ENCODE results near the gene KIN.

KIN gene

DNA sequence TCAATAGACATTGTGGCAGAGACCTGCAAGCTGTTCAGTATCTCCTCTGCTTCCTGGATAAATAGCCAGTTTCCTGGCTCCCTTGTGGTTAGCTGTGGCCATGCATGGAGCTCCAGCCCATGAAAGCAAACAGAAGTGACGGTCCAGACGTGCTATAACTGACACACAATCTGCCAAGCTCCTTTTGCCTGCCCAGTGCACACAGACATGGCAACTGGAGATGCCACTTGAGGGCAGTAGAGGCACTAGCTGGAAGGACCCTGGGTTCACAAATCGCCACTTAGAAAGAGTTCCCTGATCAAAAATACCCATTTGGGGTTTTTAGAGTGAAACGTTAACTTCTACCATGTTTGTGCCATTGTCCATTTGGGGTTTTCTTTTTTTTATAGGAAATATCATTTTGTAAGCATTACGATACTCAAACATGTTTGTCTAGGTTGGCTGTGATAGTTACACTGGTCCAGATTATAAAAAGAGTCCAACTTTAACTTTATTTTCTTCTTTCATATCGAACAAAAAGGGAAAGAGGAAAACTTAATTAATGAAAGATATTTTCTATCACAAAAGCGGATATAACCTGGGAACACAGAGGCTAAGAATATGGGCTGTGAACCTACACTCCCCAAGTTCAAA is 31.3 kb downstream of the KIN start:
- no peak overlapping the region for H3K4me3 ChIP-seq (ENCODE audit: low read depth in 1 of 2, low read length in 2 of 2)
- no peaks in the 10 kb centered on the region for H3K9me3 ChIP-seq (ENCODE audit: insufficient read depth, low read length, severe bottlenecking)
- no peaks in the 10 kb centered on the region for H3K27me3 ChIP-seq (ENCODE audit: insufficient read depth, low read length, poor library complexity)
- H3K4me1 ChIP-seq (ENCODE audit: insufficient read depth, low read length): no peaks in the 10 kb centered on the region
- no peak overlapping the region for H3K27ac ChIP-seq (ENCODE audit: low read length)
- H3K9ac ChIP-seq (ENCODE audit: low read depth, low read length): no peak overlapping the region
- no peaks in the 10 kb centered on the region for H3K79me2 ChIP-seq (ENCODE audit: insufficient read depth, low read length)
- H3K36me3 ChIP-seq (ENCODE audit: insufficient read depth, low read length): peaks cover 73% of the 10 kb centered on the region
- ATAC-seq (ENCODE audit: insufficient read depth, low read depth) (peak; percentile 74), DNase-seq (peak; percentile 28)
- no peak overlapping the region for H2AFZ ChIP-seq (ENCODE audit: low read depth, low read length)
- H3K4me2 ChIP-seq (ENCODE audit: insufficient read depth, low read length): no peak overlapping the region
- H4K20me1 ChIP-seq (ENCODE audit: insufficient read depth, low read length): no peaks in the 10 kb centered on the region
- TF ChIP-seq EZH2 (IDR thresholded peaks at IDR 0.05; ENCODE audit: borderline replicate concordance, low read depth, low read length, severe bottlenecking): no peak
- TF ChIP-seq, protein P1, sequence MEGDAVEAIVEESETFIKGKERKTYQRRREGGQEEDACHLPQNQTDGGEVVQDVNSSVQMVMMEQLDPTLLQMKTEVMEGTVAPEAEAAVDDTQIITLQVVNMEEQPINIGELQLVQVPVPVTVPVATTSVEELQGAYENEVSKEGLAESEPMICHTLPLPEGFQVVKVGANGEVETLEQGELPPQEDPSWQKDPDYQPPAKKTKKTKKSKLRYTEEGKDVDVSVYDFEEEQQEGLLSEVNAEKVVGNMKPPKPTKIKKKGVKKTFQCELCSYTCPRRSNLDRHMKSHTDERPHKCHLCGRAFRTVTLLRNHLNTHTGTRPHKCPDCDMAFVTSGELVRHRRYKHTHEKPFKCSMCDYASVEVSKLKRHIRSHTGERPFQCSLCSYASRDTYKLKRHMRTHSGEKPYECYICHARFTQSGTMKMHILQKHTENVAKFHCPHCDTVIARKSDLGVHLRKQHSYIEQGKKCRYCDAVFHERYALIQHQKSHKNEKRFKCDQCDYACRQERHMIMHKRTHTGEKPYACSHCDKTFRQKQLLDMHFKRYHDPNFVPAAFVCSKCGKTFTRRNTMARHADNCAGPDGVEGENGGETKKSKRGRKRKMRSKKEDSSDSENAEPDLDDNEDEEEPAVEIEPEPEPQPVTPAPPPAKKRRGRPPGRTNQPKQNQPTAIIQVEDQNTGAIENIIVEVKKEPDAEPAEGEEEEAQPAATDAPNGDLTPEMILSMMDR (IDR thresholded peaks at IDR 0.05; ENCODE audit: borderline replicate concordance, extremely low read depth, low read length, poor library complexity, severe bottlenecking): peak; percentile 69

GRCh38 chr10:7755103-7755502 is 32.7 kb downstream of the KIN start:
- DNase-seq (no peak), ATAC-seq (ENCODE audit: insufficient read depth, low read depth) (no peak)
- H3K36me3 ChIP-seq (ENCODE audit: insufficient read depth, low read length): peaks cover 65% of the 10 kb centered on the region

DNA sequence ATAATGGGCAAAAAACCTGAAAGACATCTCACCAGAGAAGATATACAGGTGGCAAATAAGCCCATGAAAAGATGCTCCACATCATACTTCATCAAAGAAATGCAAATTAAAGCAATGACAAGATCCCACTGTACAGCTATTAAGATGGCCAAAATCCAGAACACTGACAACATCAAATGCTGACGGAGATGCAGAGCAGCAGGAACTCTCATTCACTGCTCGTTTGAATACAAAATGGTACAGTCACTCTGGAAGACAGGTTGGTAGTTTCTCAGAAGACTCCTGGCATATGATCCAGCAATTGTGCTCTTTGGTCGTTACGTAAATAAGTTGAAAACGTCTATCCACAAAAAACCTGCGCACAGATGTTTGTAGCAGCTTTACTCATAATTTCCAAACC is 35.5 kb downstream of the KIN start:
- no peak overlapping the region for H3K4me2 ChIP-seq (ENCODE audit: insufficient read depth, low read length)
- H3K4me1 ChIP-seq (ENCODE audit: insufficient read depth, low read length): no peaks in the 10 kb centered on the region
- H3K27me3 ChIP-seq (ENCODE audit: insufficient read depth, low read length, poor library complexity): no peaks in the 10 kb centered on the region
- H3K36me3 ChIP-seq (ENCODE audit: insufficient read depth, low read length): peaks cover 45% of the 10 kb centered on the region
- H4K20me1 ChIP-seq (ENCODE audit: insufficient read depth, low read length): no peaks in the 10 kb centered on the region
- H3K27ac ChIP-seq (ENCODE audit: low read length): no peak overlapping the region
- no peak overlapping the region for H3K4me3 ChIP-seq (ENCODE audit: low read depth in 1 of 2, low read length in 2 of 2)
- ATAC-seq (ENCODE audit: insufficient read depth, low read depth): no peak
- TF ChIP-seq EZH2 (IDR thresholded peaks at IDR 0.05; ENCODE audit: borderline replicate concordance, low read depth, low read length, severe bottlenecking): no peak
- TF ChIP-seq, protein P1 (IDR thresholded peaks at IDR 0.05; ENCODE audit: borderline replicate concordance, extremely low read depth, low read length, poor library complexity, severe bottlenecking): no peak
- no peak for DNase-seq
- no peak overlapping the region for H3K9ac ChIP-seq (ENCODE audit: low read depth, low read length)
- no peaks in the 10 kb centered on the region for H3K79me2 ChIP-seq (ENCODE audit: insufficient read depth, low read length)
- no peaks in the 10 kb centered on the region for H3K9me3 ChIP-seq (ENCODE audit: insufficient read depth, low read length, severe bottlenecking)
- no peak overlapping the region for H2AFZ ChIP-seq (ENCODE audit: low read depth, low read length)

More at GRCh38 chr10:7755103-7755502, 32.7 kb downstream of the KIN start:
- Histone ChIP-seq H3K9ac (ENCODE audit: low read depth, low read length) (no peak overlapping the region), H3K4me1 (ENCODE audit: insufficient read depth, low read length) (no peaks in the 10 kb centered on the region), H3K79me2 (ENCODE audit: insufficient read depth, low read length) (no peaks in the 10 kb centered on the region), H2AFZ (ENCODE audit: low read depth, low read length) (no peak overlapping the region), H3K27ac (ENCODE audit: low read length) (no peak overlapping the region), H4K20me1 (ENCODE audit: insufficient read depth, low read length) (no peaks in the 10 kb centered on the region), H3K9me3 (ENCODE audit: insufficient read depth, low read length, severe bottlenecking) (no peaks in the 10 kb centered on the region), H3K27me3 (ENCODE audit: insufficient read depth, low read length, poor library complexity) (no peaks in the 10 kb centered on the region), H3K4me2 (ENCODE audit: insufficient read depth, low read length) (no peak overlapping the region), H3K4me3 (ENCODE audit: low read depth in 1 of 2, low read length in 2 of 2) (no peak overlapping the region)
- no peak for TF ChIP-seq EZH2 (IDR thresholded peaks at IDR 0.05; ENCODE audit: borderline replicate concordance, low read depth, low read length, severe bottlenecking)
- TF ChIP-seq, protein P1 (IDR thresholded peaks at IDR 0.05; ENCODE audit: borderline replicate concordance, extremely low read depth, low read length, poor library complexity, severe bottlenecking): no peak

Measured in DND-41 (cell line).